HepG2 (cell line): Measurements from ENCODE around the gene PDLIM7. TPM values are rescaled to one million over a fixed set of nuclear protein-coding genes. Genes with fewer than 3 reads are reported as not detected.

ENCODE experiments used
- EZH2 ChIP-seq: conservative IDR thresholded peaks from 2 replicates; pipeline ENCODE4 v1.6.1; 2012; ENCODE audit warnings: mild to moderate bottlenecking, low read depth, low read length, moderate library complexity
- HNRNPH1 ChIP-seq: fragments of 200-400 bp; formaldehyde crosslinking; optimal IDR thresholded peaks from 2 replicates; pipeline ENCODE3; 2017; ENCODE audit warnings: mild to moderate bottlenecking, low read depth, low read length
- KDM4B ChIP-seq: sonication (generic); formaldehyde crosslinking; IDR thresholded peaks from 2 replicates; pipeline ENCODE4 v1.4.0; 2020; ENCODE audit warnings: missing genetic modification reagents
- MAFF ChIP-seq: IDR thresholded peaks from 2 replicates; pipeline ENCODE4 v1.6.1; 2011; ENCODE audit warnings: low read depth, low read length, improper control_type of control experiment
- MYC ChIP-seq: sonication (generic); formaldehyde crosslinking; IDR thresholded peaks from 2 replicates; pipeline ENCODE4 v1.9.0; 2021; ENCODE audit warnings: missing genetic modification reagents, borderline replicate concordance
- NCOR1 ChIP-seq: fragments of 200-600 bp; sonication (generic); IDR thresholded peaks from 2 replicates; pipeline ENCODE4 v1.7.0; 2017; ENCODE audit warnings: antibody characterized with exemption, low read length, borderline replicate concordance
- NR0B2 ChIP-seq: sonication (generic); formaldehyde crosslinking; IDR thresholded peaks from 2 replicates; pipeline ENCODE4 v1.4.0; 2020; ENCODE audit warnings: mild to moderate bottlenecking, missing genetic modification reagents
- POLR2AphosphoS5 ChIP-seq: IDR thresholded peaks from 2 replicates; pipeline ENCODE4 v1.6.1; 2012; ENCODE audit warnings: low read depth, low read length
- PRMT3 ChIP-seq: sonication (generic); formaldehyde crosslinking; IDR thresholded peaks from 2 replicates; pipeline ENCODE4 v1.8.1; 2022; ENCODE audit warnings: low read depth, mild to moderate bottlenecking, moderate library complexity, missing genetic modification reagents, borderline replicate concordance
- SMARCC2 ChIP-seq: fragments of 450-650 bp; IDR thresholded peaks from 2 replicates; pipeline ENCODE4 v1.6.1; 2017; ENCODE audit warnings: antibody characterized with exemption, mild to moderate bottlenecking
- SMC3 ChIP-seq: IDR thresholded peaks from 2 replicates; pipeline ENCODE4 v1.6.1; 2011; ENCODE audit warnings: low read length, improper control_type of control experiment
- YY1 ChIP-seq: IDR thresholded peaks from 2 replicates; pipeline ENCODE4 v1.6.1; 2011; ENCODE audit warnings: low read length, low read depth, moderate library complexity, mild to moderate bottlenecking; ENCODE audit not compliant: insufficient read depth, insufficient replicate concordance
- ZC3H4 ChIP-seq: sonication (generic); formaldehyde crosslinking; IDR thresholded peaks from 2 replicates; pipeline ENCODE4 v1.4.0; 2020; ENCODE audit warnings: missing genetic modification reagents, borderline replicate concordance
- ZNF230 ChIP-seq: sonication (generic); formaldehyde crosslinking; IDR thresholded peaks from 2 replicates; pipeline ENCODE4 v1.4.0; 2020; ENCODE audit warnings: mild to moderate bottlenecking, missing genetic modification reagents
- ZNF282 ChIP-seq: fragments of 450-650 bp; IDR thresholded peaks from 2 replicates; pipeline ENCODE4 v1.6.1; 2018; ENCODE audit not compliant: partially characterized antibody
- ZNF318 ChIP-seq: sonication (generic); formaldehyde crosslinking; IDR thresholded peaks from 2 replicates; pipeline ENCODE4 v1.4.0; 2020; ENCODE audit warnings: mild to moderate bottlenecking, missing genetic modification reagents
- ZNF354B ChIP-seq: sonication (generic); formaldehyde crosslinking; IDR thresholded peaks from 2 replicates; pipeline ENCODE4 v1.8.0; 2022; ENCODE audit warnings: mild to moderate bottlenecking, missing genetic modification reagents
- ZNF44 ChIP-seq: sonication (generic); formaldehyde crosslinking; IDR thresholded peaks from 2 replicates; pipeline ENCODE4 v1.5.1; 2020; ENCODE audit warnings: mild to moderate bottlenecking, missing genetic modification reagents
- ZNF552 ChIP-seq: sonication (generic); formaldehyde crosslinking; IDR thresholded peaks from 2 replicates; pipeline ENCODE4 v1.9.0; 2022; ENCODE audit warnings: missing genetic modification reagents, mild to moderate bottlenecking, borderline replicate concordance
- ZNF737 ChIP-seq: sonication (generic); formaldehyde crosslinking; IDR thresholded peaks from 2 replicates; pipeline ENCODE4 v1.5.0; 2020; ENCODE audit warnings: missing genetic modification reagents, mild to moderate bottlenecking, borderline replicate concordance
- ZNF780A ChIP-seq: sonication (generic); formaldehyde crosslinking; IDR thresholded peaks from 2 replicates; pipeline ENCODE4 v1.8.0; 2022; ENCODE audit warnings: mild to moderate bottlenecking, missing genetic modification reagents, moderate library complexity
- polyA plus RNA-seq, 8 experiments: library from polyadenylated mRNA; depleted of rRNA in 3 of 8; stranded (reverse) in 7 of 8; unstranded in 1 of 8; fragments of >200 nt; fragmentation: Illumina TruSeq in 4 of 8; extraction: Trizol in 4 of 8; gene quantifications; 2 replicates each; pipeline versions ENCODE4 v1.2.1 to v1.2.3, GENCODE V29; 2011 to 2016; ENCODE audit warnings: low read depth in 4 of 8, missing spikeins in 1 of 8, mixed read lengths in 1 of 8; ENCODE audit not compliant: insufficient read depth in 1 of 8
- total RNA-seq, 5 experiments: library from RNA; depleted of rRNA; stranded (reverse); fragments of >200 nt; fragmentation: Illumina TruSeq; extraction: Trizol; gene quantifications; 2 replicates each; pipeline ENCODE4 v1.2.3, GENCODE V29; 2016; ENCODE audit warnings: low read depth in 1 of 5

PDLIM7 gene
- total and polyA plus RNA-seq, 2 of the 13 experiments (the other 11 are each of a cell fraction or from before 2014, with no cell fraction given), result 21.1 to 31.3 TPM

- no peak for TF ChIP-seq ZNF737 (CRISPR knock-in tag)
- no peak for TF ChIP-seq ZC3H4
- TF ChIP-seq POLR2AphosphoS5, result peak; percentile 65
- no peak; the same call in 1 of the 2 replicates for TF ChIP-seq ZNF552 (CRISPR knock-in tag)
- TF ChIP-seq MYC (CRISPR knock-in tag), result peak; percentile 89
- 0 out of 2 replicates have a peak, but pooled peaks have one; percentile 73 for TF ChIP-seq ZNF354B
- no peak for TF ChIP-seq HNRNPH1
- no peak for TF ChIP-seq SMARCC2
- TF ChIP-seq ZNF780A (CRISPR knock-in tag), result no peak
- TF ChIP-seq ZNF318 (CRISPR knock-in tag), result peak; percentile 51; the same call in 1 of the 2 replicates
- TF ChIP-seq KDM4B (CRISPR knock-in tag), result 0 out of 2 replicates have a peak, but pooled peaks have one; percentile 67
- no peak for TF ChIP-seq MAFF
- no peak for TF ChIP-seq NCOR1
- no peak for TF ChIP-seq EZH2
- TF ChIP-seq NR0B2 (CRISPR knock-in tag), result peak; percentile 75
- TF ChIP-seq YY1, result peak; percentile 69
- TF ChIP-seq ZNF282, result no peak
- no peak for TF ChIP-seq SMC3
- peak; percentile 88 for TF ChIP-seq PRMT3 (CRISPR knock-in tag)
- TF ChIP-seq ZNF44 (CRISPR knock-in tag), result 0 out of 2 replicates have a peak, but pooled peaks have one; percentile 15
- peak; percentile 87; the same call in 1 of the 2 replicates for TF ChIP-seq ZNF230 (CRISPR knock-in tag)
These were observed 42.3 kb downstream of the PDLIM7 start (continued) for GRCh38 chr5:177455036-177455660.
